Trophoblast cell (in vitro differentiated cells and primary cell): ENCODE results near the gene NIN.

Experiments
- DNase-seq, 2 donors: peaks; one replicate each; pipeline ENCODE4 v3.0.0-alpha.2; 2016
- H2AFZ ChIP-seq: 2 replicates; pipeline ENCODE4 v1.6.1; 2013; ENCODE audit warnings: low read length, moderate library complexity, mild to moderate bottlenecking; ENCODE audit not compliant: insufficient read depth, poor library complexity
- H2AK5ac ChIP-seq: 2 replicates; pipeline ENCODE4 v1.6.1; 2013; ENCODE audit warnings: mild to moderate bottlenecking, low read length
- H2BK120ac ChIP-seq: 2 replicates; pipeline ENCODE4 v1.6.1; 2013; ENCODE audit warnings: low read length, mild to moderate bottlenecking, moderate library complexity; ENCODE audit not compliant: insufficient read depth, poor library complexity
- H2BK12ac ChIP-seq: 2 replicates; pipeline ENCODE4 v1.6.1; 2013; ENCODE audit warnings: mild to moderate bottlenecking, low read length, moderate library complexity
- H2BK5ac ChIP-seq: 2 replicates; pipeline ENCODE4 v1.6.1; 2013; ENCODE audit warnings: low read length, low read depth, moderate library complexity, mild to moderate bottlenecking; ENCODE audit not compliant: poor library complexity
- H3K14ac ChIP-seq: 2 replicates; pipeline ENCODE4 v1.6.1; 2013; ENCODE audit warnings: mild to moderate bottlenecking, low read length
- H3K18ac ChIP-seq: 2 replicates; pipeline ENCODE4 v1.6.1; 2013; ENCODE audit warnings: mild to moderate bottlenecking, low read length
- H3K23ac ChIP-seq: 2 replicates; pipeline ENCODE4 v1.6.1; 2013; ENCODE audit warnings: low read length
- H3K27ac ChIP-seq: 2 replicates; pipeline ENCODE4 v1.5.1; 2013; ENCODE audit warnings: low read depth, mild to moderate bottlenecking, inconsistent platforms, low read length, moderate library complexity
- H3K27me3 ChIP-seq: 2 replicates; pipeline ENCODE4 v1.6.1; 2013; ENCODE audit warnings: inconsistent platforms, mild to moderate bottlenecking, low read length, moderate library complexity; ENCODE audit not compliant: insufficient read depth
- H3K36me3 ChIP-seq, 2 experiments: 1 replicate in 1 of 2; 2 replicates in 1 of 2; pipeline ENCODE4 v1.6.1; 2013; ENCODE audit warnings: low read length in 2 of 2, mild to moderate bottlenecking in 2 of 2, moderate library complexity in 1 of 2; ENCODE audit not compliant: insufficient read depth in 2 of 2, control insufficient read depth in 1 of 2
- H3K4ac ChIP-seq: 2 replicates; pipeline ENCODE4 v1.6.1; 2013; ENCODE audit warnings: low read depth, mild to moderate bottlenecking, low read length, moderate library complexity
- H3K4me1 ChIP-seq, 2 experiments: 1 replicate in 1 of 2; 2 replicates in 1 of 2; pipeline ENCODE4 v1.6.1; 2013; ENCODE audit warnings: low read length in 2 of 2, mild to moderate bottlenecking in 2 of 2, moderate library complexity in 1 of 2; ENCODE audit not compliant: insufficient read depth in 2 of 2, control insufficient read depth in 1 of 2
- H3K4me2 ChIP-seq: 2 replicates; pipeline ENCODE4 v1.6.1; 2013; ENCODE audit warnings: inconsistent platforms, mild to moderate bottlenecking, low read length, moderate library complexity
- H3K4me3 ChIP-seq: 2 replicates; pipeline ENCODE4 v1.5.1; 2013; ENCODE audit warnings: mild to moderate bottlenecking, low read depth, low read length, inconsistent platforms
- H3K79me1 ChIP-seq: one replicate; pipeline ENCODE4 v1.6.1; 2013; ENCODE audit warnings: low read length
- H3K79me2 ChIP-seq: 2 replicates; pipeline ENCODE4 v1.6.1; 2013; ENCODE audit warnings: low read length, mild to moderate bottlenecking; ENCODE audit not compliant: control insufficient read depth, insufficient read depth, poor library complexity
- H3K9ac ChIP-seq: 2 replicates; pipeline ENCODE4 v1.6.1; 2013; ENCODE audit warnings: mild to moderate bottlenecking, low read length
- H3K9me3 ChIP-seq: 2 replicates; pipeline ENCODE4 v1.6.1; 2013; ENCODE audit warnings: low read depth, mild to moderate bottlenecking, control low read depth, inconsistent platforms, low read length; ENCODE audit not compliant: insufficient read depth
- H4K12ac ChIP-seq: 2 replicates; pipeline ENCODE4 v1.6.1; 2013; ENCODE audit warnings: low read depth, mild to moderate bottlenecking, low read length, moderate library complexity
- H4K8ac ChIP-seq: 2 replicates; pipeline ENCODE4 v1.6.1; 2013; ENCODE audit warnings: low read depth, mild to moderate bottlenecking, low read length, moderate library complexity
- H4K91ac ChIP-seq: one replicate; pipeline ENCODE4 v1.6.1; 2013; ENCODE audit warnings: low read depth, mild to moderate bottlenecking, low read length, moderate library complexity
- WGBS: extraction: QIAGEN DNeasy Blood & Tissue Kit; methylation state at CpG from one replicate; pipeline ENCODE4 v1.1.7; 2013; ENCODE audit warnings: missing lambda C conversion rate; ENCODE audit not compliant: insufficient read length, insufficient coverage; ENCODE audit errors: extremely low coverage; 5-methylcytosine and 5-hydroxymethylcytosine counted together

Gene NIN

DNA sequence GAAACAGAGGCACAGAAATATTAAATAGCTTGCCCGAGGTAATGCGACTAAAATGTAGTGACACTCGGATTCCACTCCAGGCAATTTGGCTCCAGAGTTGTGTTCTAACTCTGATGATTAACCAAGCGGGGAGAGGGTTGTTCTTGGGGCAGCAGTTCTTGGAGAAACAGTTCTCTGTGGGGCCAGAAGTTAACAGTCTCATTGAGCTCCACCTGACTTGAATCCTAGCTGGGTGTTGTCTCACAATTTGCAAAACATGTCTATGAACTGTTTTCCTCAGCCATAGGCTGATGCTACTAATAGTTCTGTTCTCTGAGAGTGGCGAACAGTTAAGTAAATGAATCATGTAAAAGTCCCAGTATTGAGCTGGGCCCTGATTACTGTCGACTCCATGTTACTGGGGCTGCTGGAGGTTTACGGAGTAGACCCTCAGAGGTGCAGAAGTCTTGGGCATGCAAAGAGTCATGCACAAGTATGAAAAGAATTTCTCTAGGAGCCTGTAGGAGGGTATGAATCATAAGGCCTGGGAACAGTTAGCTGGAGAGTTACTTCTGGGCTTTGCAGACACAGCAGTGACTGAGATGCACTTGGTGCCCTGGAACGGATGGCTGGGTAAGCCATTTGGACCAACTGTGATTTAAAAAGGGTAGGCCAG lies 15.4 kb upstream of the NIN start:
- Histone ChIP-seq H2AFZ (no peak overlapping the region), H4K91ac (no peak overlapping the region), H3K36me3 (no peaks in the 10 kb centered on the region), H3K79me2 (no peaks in the 10 kb centered on the region), H3K23ac (no peak overlapping the region), H2BK120ac (no peak overlapping the region), H2BK5ac (no peak overlapping the region), H3K4me2 (no peak overlapping the region), H3K9me3 (no peaks in the 10 kb centered on the region), H4K8ac (no peak overlapping the region), H3K4me3 (no peak overlapping the region), H3K27me3 (no peaks in the 10 kb centered on the region), H3K18ac (no peak overlapping the region), H3K14ac (no peak overlapping the region), H3K9ac (no peak overlapping the region), H2BK12ac (no peak overlapping the region), H3K4ac (no peak overlapping the region), H2AK5ac (no peak overlapping the region), H4K12ac (no peak overlapping the region), H3K4me1 (peaks cover 0 to 4% of the 10 kb centered on the region in 2 experiments), H3K79me1 (no peaks in the 10 kb centered on the region), H3K27ac (no peak overlapping the region)
- peak; percentile 59 to 74 for DNase-seq
- WGBS, result no CpG with 5 or more reads among the region's 8 CpGs

DNA sequence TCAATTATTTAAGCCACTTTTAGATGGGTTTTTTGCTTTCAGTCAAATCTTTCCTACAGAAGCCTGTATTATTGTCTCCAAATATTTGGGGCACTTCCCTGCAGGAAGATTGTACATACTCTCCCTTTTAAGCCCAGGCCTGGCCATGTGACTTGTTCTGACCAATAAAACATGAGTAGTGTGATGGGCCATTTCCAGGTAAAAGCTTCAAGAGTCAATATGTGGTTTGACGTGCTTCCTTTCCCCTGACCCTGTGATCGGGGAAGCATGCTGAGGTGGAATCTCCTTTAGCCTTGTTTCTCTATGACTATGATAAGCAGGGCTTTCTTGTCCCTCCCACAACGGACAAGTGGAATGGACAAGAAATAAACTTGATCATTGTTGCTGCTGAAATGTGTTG lies 14.2 kb upstream of the NIN start:
- Histone ChIP-seq H3K4me3 (no peak overlapping the region), H3K27ac (no peak overlapping the region), H4K91ac (no peak overlapping the region), H3K14ac (no peak overlapping the region), H3K36me3 (no peaks in the 10 kb centered on the region), H3K9ac (no peak overlapping the region), H3K79me1 (no peaks in the 10 kb centered on the region), H3K9me3 (no peaks in the 10 kb centered on the region), H3K27me3 (no peaks in the 10 kb centered on the region), H3K4me2 (no peak overlapping the region), H3K4ac (no peak overlapping the region), H3K23ac (no peak overlapping the region), H4K8ac (no peak overlapping the region), H3K79me2 (no peaks in the 10 kb centered on the region), H2BK5ac (no peak overlapping the region), H2AFZ (no peak overlapping the region), H3K4me1 (peaks cover 0 to 4% of the 10 kb centered on the region in 2 experiments), H2BK120ac (no peak overlapping the region), H3K18ac (no peak overlapping the region), H4K12ac (no peak overlapping the region), H2BK12ac (no peak overlapping the region), H2AK5ac (no peak overlapping the region)
- DNase-seq, result no peak
- WGBS, result no CpG with 5 or more reads among the region's 3 CpGs

DNA sequence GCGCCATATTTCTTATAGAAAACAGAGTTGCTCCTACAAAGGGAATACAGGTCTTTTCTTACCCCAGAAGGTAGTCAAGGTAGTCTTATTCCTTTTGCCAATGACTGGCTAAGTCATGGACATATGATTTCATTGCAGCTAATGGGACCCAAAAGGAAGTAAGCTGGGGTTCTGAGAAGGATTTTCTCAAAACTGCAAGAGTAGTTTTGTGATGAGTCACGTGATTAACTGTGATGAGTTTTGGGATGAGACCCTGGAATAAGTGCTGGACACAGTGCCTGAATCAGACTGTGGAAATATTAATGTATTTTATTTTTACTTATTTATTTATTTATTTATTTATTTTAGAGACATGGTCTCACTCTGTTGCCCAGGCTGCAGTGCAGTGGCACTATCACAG lies 13.4 kb upstream of the NIN start:
- no peak overlapping the region for H3K4me2 ChIP-seq
- H3K4ac ChIP-seq, result no peak overlapping the region
- no peaks in the 10 kb centered on the region for H3K36me3 ChIP-seq
- H3K14ac ChIP-seq, result no peak overlapping the region
- H3K23ac ChIP-seq, result no peak overlapping the region
- H3K9ac ChIP-seq, result no peak overlapping the region
- H3K79me2 ChIP-seq, result no peaks in the 10 kb centered on the region
- no peaks in the 10 kb centered on the region for H3K27me3 ChIP-seq
- no peak for DNase-seq
- no peak overlapping the region for H3K27ac ChIP-seq
- H2AK5ac ChIP-seq, result no peak overlapping the region
- peaks cover 0 to 4% of the 10 kb centered on the region in 2 experiments for H3K4me1 ChIP-seq
- no peak overlapping the region for H3K18ac ChIP-seq
- no peaks in the 10 kb centered on the region for H3K9me3 ChIP-seq
- no peak overlapping the region for H3K4me3 ChIP-seq
- no peaks in the 10 kb centered on the region for H3K79me1 ChIP-seq
- no CpG with 5 or more reads among the region's 2 CpGs for WGBS
- H4K12ac ChIP-seq, result no peak overlapping the region
- H2BK120ac ChIP-seq, result no peak overlapping the region
- no peak overlapping the region for H4K91ac ChIP-seq
- no peak overlapping the region for H2BK5ac ChIP-seq
- H4K8ac ChIP-seq, result no peak overlapping the region
- H2BK12ac ChIP-seq, result no peak overlapping the region
- no peak overlapping the region for H2AFZ ChIP-seq

DNA sequence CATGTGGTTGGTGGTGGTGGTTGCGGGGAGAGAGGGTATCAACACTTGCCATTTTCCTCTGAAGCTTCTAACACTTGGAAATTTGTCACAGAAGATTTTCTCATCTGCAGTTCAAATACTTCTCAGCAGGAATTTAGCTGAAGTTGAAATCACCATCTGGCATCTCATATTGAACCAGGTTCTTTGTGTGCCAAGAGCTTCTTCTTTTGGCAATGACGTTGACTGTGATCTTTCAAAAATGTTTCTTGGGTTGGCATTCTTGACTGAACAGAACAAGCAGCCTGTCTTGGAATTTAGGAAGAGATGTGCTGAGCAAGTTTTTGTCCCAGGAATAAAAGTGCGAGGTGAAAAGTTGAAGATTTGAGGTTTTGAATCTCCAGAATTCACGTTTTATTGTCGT lies 8.7 kb upstream of the NIN start:
- H3K4ac ChIP-seq, result no peak overlapping the region
- no peak overlapping the region for H2BK12ac ChIP-seq
- H3K36me3 ChIP-seq, result no peaks in the 10 kb centered on the region
- H3K4me1 ChIP-seq, result no peaks in the 10 kb centered on the region
- H3K18ac ChIP-seq, result no peak overlapping the region
- H3K27ac ChIP-seq, result no peak overlapping the region
- H3K79me1 ChIP-seq, result no peaks in the 10 kb centered on the region
- H2AFZ ChIP-seq, result no peak overlapping the region
- H3K14ac ChIP-seq, result no peak overlapping the region
- no peaks in the 10 kb centered on the region for H3K27me3 ChIP-seq
- no peak for DNase-seq
- H4K12ac ChIP-seq, result no peak overlapping the region
- no peak overlapping the region for H4K91ac ChIP-seq
- H3K9me3 ChIP-seq, result no peaks in the 10 kb centered on the region
- H2BK5ac ChIP-seq, result no peak overlapping the region
- no peak overlapping the region for H3K9ac ChIP-seq
- H3K79me2 ChIP-seq, result no peaks in the 10 kb centered on the region
- H3K4me3 ChIP-seq, result no peak overlapping the region
- H2AK5ac ChIP-seq, result no peak overlapping the region
- no CpG with 5 or more reads among the region's 5 CpGs for WGBS
- no peak overlapping the region for H3K4me2 ChIP-seq
- H2BK120ac ChIP-seq, result no peak overlapping the region
- no peak overlapping the region for H4K8ac ChIP-seq
- H3K23ac ChIP-seq, result no peak overlapping the region
